ENCODE measurements around the gene SHISA6.

SHISA6 gene

GRCh38 chr17:11326492-11326891 lies 85.5 kb downstream of the SHISA6 start:
- no peak for DNase-seq (ENCODE audit: low spot score)
- in situ Hi-C loops (cut with MboI; ENCODE audit: low sequenced_read_pairs, unreplicated experiment) = no loop called here
- TF ChIP-seq CTCF (IDR thresholded peaks at IDR 0.05; ENCODE audit: borderline replicate concordance, control extremely low read depth, extremely low read depth, insufficient read depth, missing control alignments) = no peak

GRCh38 chr17:11328770-11329169 lies 87.8 kb downstream of the SHISA6 start:
- in situ Hi-C loops (cut with MboI; ENCODE audit: low sequenced_read_pairs, unreplicated experiment) = no loop called here
- DNase-seq (ENCODE audit: low spot score) = no peak

GRCh38 chr17:11330006-11330405 lies 89.0 kb downstream of the SHISA6 start:
- TF ChIP-seq CTCF (IDR thresholded peaks at IDR 0.05; ENCODE audit: borderline replicate concordance, control extremely low read depth, extremely low read depth, insufficient read depth, missing control alignments) = no peak
- in situ Hi-C loops (cut with MboI; ENCODE audit: low sequenced_read_pairs, unreplicated experiment) = no loop called here
- no peak for DNase-seq (ENCODE audit: low spot score)

More at GRCh38 chr17:11328770-11329169, 87.8 kb downstream of the SHISA6 start:
- no peak for TF ChIP-seq CTCF (IDR thresholded peaks at IDR 0.05; ENCODE audit: borderline replicate concordance, control extremely low read depth, extremely low read depth, insufficient read depth, missing control alignments)

- in situ Hi-C loops (cut with MboI; ENCODE audit: low sequenced_read_pairs, unreplicated experiment) = no loop called here
- no peak for TF ChIP-seq CTCF (IDR thresholded peaks at IDR 0.05; ENCODE audit: borderline replicate concordance, control extremely low read depth, extremely low read depth, insufficient read depth, missing control alignments)
- DNase-seq (ENCODE audit: low spot score) = no peak
These were observed 89.8 kb downstream of the SHISA6 start for GRCh38 chr17:11330826-11331225.

- DNase-seq (ENCODE audit: low spot score) = no peak
- no peak for TF ChIP-seq CTCF (IDR thresholded peaks at IDR 0.05; ENCODE audit: borderline replicate concordance, control extremely low read depth, extremely low read depth, insufficient read depth, missing control alignments)
- in situ Hi-C loops (cut with MboI; ENCODE audit: low sequenced_read_pairs, unreplicated experiment) = no loop called here
These were observed 90.8 kb downstream of the SHISA6 start for GRCh38 chr17:11331547-11332513.

- DNase-seq (ENCODE audit: low spot score) = no peak
- no peak for TF ChIP-seq CTCF (IDR thresholded peaks at IDR 0.05; ENCODE audit: borderline replicate concordance, control extremely low read depth, extremely low read depth, insufficient read depth, missing control alignments)
- in situ Hi-C loops (cut with MboI; ENCODE audit: low sequenced_read_pairs, unreplicated experiment) = no loop called here
These were observed 91.7 kb downstream of the SHISA6 start for GRCh38 chr17:11332706-11333105.

Measured in GM13976 (cell line).